Mucosa of descending colon (tissue), 3 donors: Measurements from ENCODE around the gene MUC5B. TPM values are rescaled to one million over a fixed set of nuclear protein-coding genes. Genes with fewer than 3 reads are reported as not detected.

Source experiments
- ATAC-seq: fragments of 200-7000 bp; cut with Tn5 transposase; one replicate; pipeline ENCODE4 v1.9.1; 2020; ENCODE audit warnings: mild to moderate bottlenecking, moderate library complexity
- DNase-seq, 3 donors: peaks; one replicate each; pipeline ENCODE4 v3.0.0-alpha.2; 2020
- H3K36me3 ChIP-seq: fragments of 200-600 bp; one replicate; pipeline ENCODE4 v1.8.0; 2021; ENCODE audit warnings: low read depth, mild to moderate bottlenecking
- H3K4me1 ChIP-seq: fragments of 200-600 bp; one replicate; pipeline ENCODE4 v1.8.0; 2021; ENCODE audit warnings: low read depth, mild to moderate bottlenecking
- H3K4me3 ChIP-seq: fragments of 200-600 bp; one replicate; pipeline ENCODE4 v1.8.0; 2021; ENCODE audit warnings: mild to moderate bottlenecking
- H3K9me3 ChIP-seq: fragments of 200-600 bp; one replicate; pipeline ENCODE4 v1.8.0; 2021; ENCODE audit warnings: mild to moderate bottlenecking
- CTCF ChIP-seq: fragments of 200-600 bp; IDR thresholded peaks from one replicate; pipeline ENCODE4 v1.8.0; 2022; ENCODE audit warnings: antibody characterized with exemption, mild to moderate bottlenecking
- intact Hi-C, 2 donors: fragments of 100-400 bp; cut with DNase I in 1 of 2; cut with micrococcal nuclease in 1 of 2; formaldehyde crosslinking; loops; one replicate each; pipeline versions ENCODE4 v1.11.0 to v1.11.1; 2022; cut with DNase I, micrococcal nuclease
- total RNA-seq, 3 donors: library from RNA; stranded (reverse); fragmentation: NEBNext Ultra II Directional in 2 of 3; extraction: Animal tissue kit (Norgen Biotek cat#: 25700) in 2 of 3; gene quantifications; one replicate each; pipeline versions ENCODE4 v1.2.1 to v1.2.4, GENCODE V29; 2021 to 2023
- donor health status: DM: no; HTN: no; CAD: no; lungs with moderate emphysema.
- donor health status: DM: no; HTN: no; CAD: no.
- donor health status: DM: no; HTN: yes; CAD: no.

The MUC5B gene
- total RNA-seq, 3 donors from 2014 or later, result 133 to 431 (median 135) TPM

- ATAC-seq, result no peak
- peaks cover 49% of the 10 kb centered on the region for H3K4me1 ChIP-seq
- H3K9me3 ChIP-seq, result no peaks in the 10 kb centered on the region
- H3K4me3 ChIP-seq, result no peak overlapping the region
- TF ChIP-seq CTCF, result no peak
- intact Hi-C loops, result no loop called here
- peak; percentile 6 to 46 (median 31) for DNase-seq
- H3K36me3 ChIP-seq, result no peaks in the 10 kb centered on the region
Observed at GRCh38 chr11:1236316-1237127, 13.7 kb downstream of the MUC5B start.

- no peak for TF ChIP-seq CTCF
- DNase-seq (peak; percentile 87 to 90 (median 89)), ATAC-seq (peak; percentile 63)
- Histone ChIP-seq H3K9me3 (no peaks in the 10 kb centered on the region), H3K36me3 (no peaks in the 10 kb centered on the region), H3K4me1 (peaks cover 49% of the 10 kb centered on the region), H3K4me3 (no peak overlapping the region)
- intact Hi-C loops, result no loop called here
Observed at GRCh38 chr11:1237128-1237580, 14.3 kb downstream of the MUC5B start.

DNA sequence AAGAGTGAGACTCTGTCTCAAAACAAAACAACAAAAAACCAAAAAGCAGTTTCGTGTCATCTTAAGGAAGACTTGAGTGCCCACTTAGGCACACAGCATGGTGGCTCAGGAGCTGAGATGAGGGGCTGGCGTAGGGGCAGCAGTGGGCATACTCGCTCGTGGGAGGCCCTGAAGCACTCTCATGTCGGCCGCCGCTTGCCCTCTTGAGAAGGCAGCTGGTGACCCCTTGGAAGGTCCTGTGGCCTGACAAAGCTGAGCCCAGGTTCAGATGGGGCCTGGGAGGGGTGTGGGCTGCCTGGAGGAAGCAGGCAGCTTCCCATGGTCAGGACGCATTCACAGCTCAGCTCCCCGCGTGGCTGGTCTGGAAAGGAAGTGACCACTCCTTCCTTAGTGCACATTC, 15.0 kb downstream of the MUC5B start:
- intact Hi-C loops, result no loop called here

GRCh38 chr11:1238767-1239595, 16.1 kb downstream of the MUC5B start:
- intact Hi-C loops, result no loop called here
- ATAC-seq (peak; percentile 64), DNase-seq (peak; percentile 77 to 91 (median 89))
- Histone ChIP-seq H3K36me3 (no peaks in the 10 kb centered on the region), H3K4me1 (peaks cover 36% of the 10 kb centered on the region), H3K4me3 (no peak overlapping the region), H3K9me3 (no peaks in the 10 kb centered on the region)
- TF ChIP-seq CTCF, result no peak

More for the DNA sequence above, 15.0 kb downstream of the MUC5B start:
- H3K4me1 ChIP-seq, result peaks cover 46% of the 10 kb centered on the region
- H3K36me3 ChIP-seq, result no peaks in the 10 kb centered on the region
- no peak for ATAC-seq
- no peak for TF ChIP-seq CTCF
- H3K9me3 ChIP-seq, result no peaks in the 10 kb centered on the region
- no peak overlapping the region for H3K4me3 ChIP-seq
- DNase-seq, result peak in 1 of 3 donors; percentile 44

GRCh38 chr11:1239596-1240205, 16.8 kb downstream of the MUC5B start:
- no peak overlapping the region for H3K4me3 ChIP-seq
- no peaks in the 10 kb centered on the region for H3K36me3 ChIP-seq
- peaks cover 32% of the 10 kb centered on the region for H3K4me1 ChIP-seq
- H3K9me3 ChIP-seq, result no peaks in the 10 kb centered on the region
- no peak for TF ChIP-seq CTCF
- ATAC-seq (no peak), DNase-seq (no peak)
- intact Hi-C loops, result no loop called here
